Upper lobe of right lung (tissue), 1 donor: ENCODE data around the gene MBTPS1. TPM values are rescaled to one million over a fixed set of nuclear protein-coding genes. Genes with fewer than 3 reads are reported as not detected.
A peak's percentile ranks its signal among the peaks of the same experiment; 100 is the strongest.

Experiments used
- ATAC-seq: fragments of 200-7000 bp; cut with Tn5 transposase; one replicate; pipeline ENCODE4 v1.9.1; 2020; ENCODE audit warnings: mild to moderate bottlenecking, moderate library complexity
- DNase-seq: peaks from one replicate; pipeline ENCODE4 v3.0.0-alpha.2; 2020
- H3K27ac ChIP-seq: fragments of 200-600 bp; one replicate; pipeline ENCODE4 v1.8.0; 2022
- H3K27me3 ChIP-seq: fragments of 200-600 bp; one replicate; pipeline ENCODE4 v1.8.0; 2022; ENCODE audit warnings: mild to moderate bottlenecking
- H3K36me3 ChIP-seq: fragments of 200-600 bp; one replicate; pipeline ENCODE4 v1.8.0; 2022
- H3K4me1 ChIP-seq: fragments of 200-600 bp; one replicate; pipeline ENCODE4 v1.8.0; 2022
- H3K4me3 ChIP-seq: fragments of 200-600 bp; one replicate; pipeline ENCODE4 v1.8.0; 2022; ENCODE audit warnings: mild to moderate bottlenecking
- H3K9me3 ChIP-seq: fragments of 200-600 bp; one replicate; pipeline ENCODE4 v1.8.0; 2022
- intact Hi-C: fragments of 100-400 bp; cut with DNase I; formaldehyde crosslinking; loops from one replicate; pipeline ENCODE4 v1.11.0; 2022
- total RNA-seq: library from RNA; stranded (reverse); fragmentation: NEBNext Ultra II Directional; extraction: Animal tissue kit (Norgen Biotek cat#: 25700); gene quantifications from one replicate; pipeline ENCODE4 v1.2.1, GENCODE V29; 2021
- TF ChIP-seq, protein P1 (sequence below): fragments of 200-600 bp; IDR thresholded peaks from one replicate; pipeline ENCODE4 v1.8.0; 2022; ENCODE audit warnings: antibody characterized with exemption
- donor health status: DM: no; HTN: yes; CAD: no; lungs with severe emphysema.

The MBTPS1 gene
- total RNA-seq, 1 donor from 2014 or later: 97.5 TPM

DNA sequence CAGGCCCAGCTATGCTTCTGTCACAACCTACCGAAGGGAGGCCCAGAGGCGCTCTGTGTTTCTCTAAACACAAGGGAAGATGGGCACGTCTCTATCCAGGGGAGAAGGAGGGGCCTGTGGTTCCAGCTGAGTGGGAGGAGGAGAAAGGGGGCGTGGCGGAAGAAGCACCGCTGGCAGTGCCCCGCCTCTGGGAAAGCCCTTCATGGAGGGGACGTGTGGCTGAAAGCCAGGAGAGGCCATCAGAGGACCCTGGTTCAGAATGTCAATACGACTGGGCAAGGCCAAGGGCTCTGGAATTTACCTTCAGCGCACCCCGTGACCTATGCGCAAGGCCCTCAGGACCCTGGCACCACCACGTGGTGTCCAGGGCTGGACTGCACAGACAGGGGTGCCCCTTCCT is 61.8 kb downstream of the MBTPS1 start:
- Histone ChIP-seq H3K4me3 (no peak overlapping the region), H3K4me1 (no peaks in the 10 kb centered on the region), H3K27ac (no peak overlapping the region), H3K36me3 (peaks cover 85% of the 10 kb centered on the region), H3K9me3 (no peaks in the 10 kb centered on the region), H3K27me3 (no peaks in the 10 kb centered on the region)
- TF ChIP-seq, protein P1, sequence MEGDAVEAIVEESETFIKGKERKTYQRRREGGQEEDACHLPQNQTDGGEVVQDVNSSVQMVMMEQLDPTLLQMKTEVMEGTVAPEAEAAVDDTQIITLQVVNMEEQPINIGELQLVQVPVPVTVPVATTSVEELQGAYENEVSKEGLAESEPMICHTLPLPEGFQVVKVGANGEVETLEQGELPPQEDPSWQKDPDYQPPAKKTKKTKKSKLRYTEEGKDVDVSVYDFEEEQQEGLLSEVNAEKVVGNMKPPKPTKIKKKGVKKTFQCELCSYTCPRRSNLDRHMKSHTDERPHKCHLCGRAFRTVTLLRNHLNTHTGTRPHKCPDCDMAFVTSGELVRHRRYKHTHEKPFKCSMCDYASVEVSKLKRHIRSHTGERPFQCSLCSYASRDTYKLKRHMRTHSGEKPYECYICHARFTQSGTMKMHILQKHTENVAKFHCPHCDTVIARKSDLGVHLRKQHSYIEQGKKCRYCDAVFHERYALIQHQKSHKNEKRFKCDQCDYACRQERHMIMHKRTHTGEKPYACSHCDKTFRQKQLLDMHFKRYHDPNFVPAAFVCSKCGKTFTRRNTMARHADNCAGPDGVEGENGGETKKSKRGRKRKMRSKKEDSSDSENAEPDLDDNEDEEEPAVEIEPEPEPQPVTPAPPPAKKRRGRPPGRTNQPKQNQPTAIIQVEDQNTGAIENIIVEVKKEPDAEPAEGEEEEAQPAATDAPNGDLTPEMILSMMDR: no peak
- intact Hi-C loops: no loop called here
- DNase-seq (peak; percentile 52), ATAC-seq (no peak)

DNA sequence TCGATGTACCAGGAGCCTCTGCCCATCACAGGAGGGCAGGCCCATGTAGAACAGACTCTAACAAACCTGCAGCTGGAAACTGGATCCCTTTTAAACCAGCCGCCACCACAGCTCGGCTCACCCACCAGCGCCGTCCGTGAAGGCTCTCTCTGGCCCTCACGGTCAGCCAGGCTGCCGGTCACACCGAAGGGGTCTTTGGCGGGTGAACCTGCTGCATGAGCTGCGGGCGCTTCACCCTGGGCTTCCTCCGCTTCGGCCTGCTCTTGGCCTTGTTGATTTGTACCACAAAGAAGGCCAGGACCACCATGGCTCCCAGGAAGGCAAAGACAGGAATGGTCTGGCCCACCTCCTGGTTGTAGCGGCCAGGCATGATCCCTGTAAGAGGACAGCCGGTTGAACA is 62.5 kb downstream of the MBTPS1 start:
- ATAC-seq: no peak
- intact Hi-C loops: no loop called here
- peak; percentile 38 for DNase-seq
- Histone ChIP-seq H3K4me3 (no peak overlapping the region), H3K27ac (no peak overlapping the region), H3K4me1 (no peaks in the 10 kb centered on the region), H3K36me3 (peaks cover 83% of the 10 kb centered on the region), H3K27me3 (no peaks in the 10 kb centered on the region), H3K9me3 (no peaks in the 10 kb centered on the region)
- TF ChIP-seq, protein P1: no peak

DNA sequence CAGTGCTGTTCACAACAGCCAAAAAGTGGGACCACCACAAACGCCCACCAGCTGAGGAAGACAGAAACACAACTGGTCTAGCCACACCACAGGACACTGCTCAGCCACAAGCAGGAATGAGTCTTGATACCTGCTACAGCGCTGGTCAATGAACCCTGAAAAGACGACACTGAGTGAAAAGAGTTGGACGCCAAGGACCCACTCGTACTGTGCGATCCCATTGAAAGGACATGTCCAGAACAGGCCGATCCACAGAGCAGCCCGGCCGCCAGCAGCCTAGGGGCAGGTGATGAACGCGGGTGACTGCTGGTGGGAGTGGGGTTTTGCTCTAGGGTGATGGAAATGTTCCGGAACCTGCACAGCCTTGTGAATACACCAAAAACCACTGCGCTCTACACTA is 63.5 kb downstream of the MBTPS1 start:
- TF ChIP-seq, protein P1: no peak
- intact Hi-C loops: no loop called here

DNA sequence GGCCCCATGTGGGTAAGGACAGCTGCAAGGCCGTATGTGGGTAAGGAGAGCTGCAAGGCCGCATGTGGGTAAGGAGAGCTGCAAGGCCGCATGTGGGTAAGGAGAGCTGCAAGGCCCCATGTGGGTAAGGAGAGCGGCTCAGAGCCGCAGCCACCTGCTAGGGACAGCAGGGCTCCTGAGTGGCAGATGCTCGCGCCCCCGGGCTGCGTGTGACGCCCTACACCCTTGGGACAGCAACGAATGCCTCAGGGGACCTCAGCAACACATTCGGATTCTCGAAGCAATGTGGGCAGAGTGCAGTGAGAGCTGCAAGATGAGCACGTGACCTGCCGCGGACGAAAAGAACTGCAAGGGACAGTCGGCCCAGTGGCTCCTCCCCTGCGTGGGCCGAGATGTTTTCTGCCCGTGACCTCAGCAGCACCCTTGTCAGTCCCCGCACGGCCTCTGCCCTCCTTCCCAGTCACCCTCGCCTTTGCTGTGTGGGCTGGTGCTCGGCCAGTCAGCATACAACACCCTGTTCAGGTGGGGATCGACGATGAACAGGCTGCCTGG is 64.6 kb downstream of the MBTPS1 start:
- ATAC-seq (no peak), DNase-seq (peak; percentile 60)
- TF ChIP-seq, protein P1: no peak
- intact Hi-C loops: no loop called here
- H3K27ac ChIP-seq: no peak overlapping the region
- H3K36me3 ChIP-seq: peaks cover 69% of the 10 kb centered on the region
- no peaks in the 10 kb centered on the region for H3K4me1 ChIP-seq
- no peaks in the 10 kb centered on the region for H3K27me3 ChIP-seq
- H3K9me3 ChIP-seq: no peaks in the 10 kb centered on the region
- H3K4me3 ChIP-seq: no peak overlapping the region

More for the DNA sequence above, 63.5 kb downstream of the MBTPS1 start:
- DNase-seq: peak; percentile 40
- H3K27ac ChIP-seq: no peak overlapping the region
- no peaks in the 10 kb centered on the region for H3K4me1 ChIP-seq
- no peak for ATAC-seq
- H3K9me3 ChIP-seq: no peaks in the 10 kb centered on the region
- H3K36me3 ChIP-seq: peaks cover 80% of the 10 kb centered on the region
- H3K27me3 ChIP-seq: no peaks in the 10 kb centered on the region
- H3K4me3 ChIP-seq: no peak overlapping the region

DNA sequence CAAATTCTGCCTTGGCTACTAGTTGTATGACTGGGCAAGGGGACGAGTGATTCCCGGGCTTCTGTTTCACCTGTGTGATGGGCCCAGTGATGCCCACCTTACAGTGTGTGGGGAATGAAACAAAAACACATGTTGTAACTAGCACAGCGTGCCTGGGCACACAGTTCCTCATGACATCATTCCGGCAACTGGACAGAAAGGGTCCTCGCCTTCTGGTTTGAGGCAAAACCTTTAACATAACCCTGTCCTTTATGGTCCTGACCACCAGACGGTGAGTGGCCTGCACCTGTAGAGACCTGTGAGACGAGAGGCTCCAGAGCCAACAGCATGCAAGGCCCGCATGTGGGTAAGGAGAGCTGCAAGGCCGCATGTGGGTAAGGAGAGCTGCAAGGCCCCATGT is 66.4 kb downstream of the MBTPS1 start:
- TF ChIP-seq, protein P1: no peak
- peaks cover 51% of the 10 kb centered on the region for H3K36me3 ChIP-seq
- H3K4me3 ChIP-seq: no peak overlapping the region
- H3K27me3 ChIP-seq: no peaks in the 10 kb centered on the region
- H3K4me1 ChIP-seq: no peaks in the 10 kb centered on the region
- DNase-seq (peak; percentile 19), ATAC-seq (no peak)
- intact Hi-C loops: no loop called here
- H3K9me3 ChIP-seq: no peaks in the 10 kb centered on the region
- no peak overlapping the region for H3K27ac ChIP-seq
